NCI-H748 (cell line): ENCODE measurements around the gene C1QTNF1.
A peak's percentile ranks its signal among the peaks of the same experiment; 100 is the strongest.
"Not testable (repeated sequence)": the region's sequence is repeated elsewhere in the genome, so short reads cannot be mapped to it uniquely, and the experiment has no call there.

Source experiments
- DNase-seq: peaks from one replicate; lab custom pipeline; 2025; ENCODE audit not compliant: unreplicated experiment; lab: John Stamatoyannopoulos, UW

The C1QTNF1 gene

GRCh38 chr17:79052131-79052530 is 28.2 kb downstream of the C1QTNF1 start:
- DNase-seq: no peak

- no peak for DNase-seq
These were observed 29.4 kb downstream of the C1QTNF1 start for GRCh38 chr17:79053251-79053925.

GRCh38 chr17:79054200-79054960 is 30.4 kb downstream of the C1QTNF1 start:
- DNase-seq: no peak

- no peak for DNase-seq
These were observed 31.2 kb downstream of the C1QTNF1 start for GRCh38 chr17:79055197-79055596.

GRCh38 chr17:79057737-79058385 is 33.9 kb downstream of the C1QTNF1 start:
- DNase-seq: no peak

GRCh38 chr17:79062691-79063090 is 38.7 kb downstream of the C1QTNF1 start:
- no peak for DNase-seq

- no peak for DNase-seq
These were observed 40.1 kb downstream of the C1QTNF1 start for GRCh38 chr17:79064026-79064425.

- DNase-seq: peak; percentile 24
These were observed 41.2 kb downstream of the C1QTNF1 start for GRCh38 chr17:79065105-79065670.

GRCh38 chr17:79066963-79067362 is 43.0 kb downstream of the C1QTNF1 start:
- no peak for DNase-seq

- DNase-seq: no peak
These were observed 46.4 kb downstream of the C1QTNF1 start for GRCh38 chr17:79070266-79070880.

GRCh38 chr17:79071161-79071740 is 47.3 kb downstream of the C1QTNF1 start:
- no peak for DNase-seq

- no peak for DNase-seq
These were observed 48.6 kb downstream of the C1QTNF1 start for GRCh38 chr17:79072544-79072943.

- no peak for DNase-seq
These were observed 49.2 kb downstream of the C1QTNF1 start for GRCh38 chr17:79073016-79073705.

- no peak for DNase-seq
These were observed 49.7 kb downstream of the C1QTNF1 start for GRCh38 chr17:79073706-79074088.

- DNase-seq: not testable (repeated sequence)
These were observed 50.2 kb downstream of the C1QTNF1 start for GRCh38 chr17:79074121-79074648.

GRCh38 chr17:79074649-79075445 is 50.9 kb downstream of the C1QTNF1 start, which contains the start of gene ENGASE:
Gene ENGASE, plus strand, starts transcription at chr17:79074824. Its CDS starts 121 bp downstream, at chr17:79074945.
- DNase-seq: peak; percentile 90

- DNase-seq: peak; percentile 6
These were observed 51.4 kb downstream of the C1QTNF1 start for GRCh38 chr17:79075446-79075750.

- DNase-seq: no peak
These were observed 52.0 kb downstream of the C1QTNF1 start for GRCh38 chr17:79075861-79076406.

GRCh38 chr17:79077587-79077986 is 53.6 kb downstream of the C1QTNF1 start:
- no peak for DNase-seq
